ENCODE results near the gene STMND1.
"Not testable (repeated sequence)": the region's sequence is repeated elsewhere in the genome, so short reads cannot be mapped to it uniquely, and the experiment has no call there.

STMND1 gene

GRCh38 chr6:17101422-17102257 lies at the start of gene STMND1:
STMND1 (plus strand) TSS chr6:17102050; CDS start chr6:17102258, 208 bp downstream.
- DNase-seq = peak; percentile 53

GRCh38 chr6:17054647-17055046 lies 47.2 kb upstream of the STMND1 start:
- no peak for DNase-seq

GRCh38 chr6:17057322-17057721 lies 44.5 kb upstream of the STMND1 start:
- DNase-seq = no peak

GRCh38 chr6:17058550-17058949 lies 43.3 kb upstream of the STMND1 start:
- DNase-seq = no peak

- DNase-seq = no peak
These were observed 42.8 kb upstream of the STMND1 start for GRCh38 chr6:17059022-17059421.

GRCh38 chr6:17059850-17060249 lies 42.0 kb upstream of the STMND1 start:
- no peak for DNase-seq

GRCh38 chr6:17061097-17061496 lies 40.8 kb upstream of the STMND1 start:
- no peak for DNase-seq

GRCh38 chr6:17062871-17063440 lies 38.9 kb upstream of the STMND1 start:
- no peak for DNase-seq

GRCh38 chr6:17064975-17065374 lies 36.9 kb upstream of the STMND1 start:
- no peak for DNase-seq

GRCh38 chr6:17066610-17067009 lies 35.2 kb upstream of the STMND1 start:
- no peak for DNase-seq

GRCh38 chr6:17068972-17069371 lies 32.9 kb upstream of the STMND1 start:
- DNase-seq = not testable (repeated sequence)

GRCh38 chr6:17070400-17070799 lies 31.4 kb upstream of the STMND1 start:
- DNase-seq = not testable (repeated sequence)

GRCh38 chr6:17073596-17073995 lies 28.3 kb upstream of the STMND1 start:
- not testable (repeated sequence) for DNase-seq

GRCh38 chr6:17081273-17081672 lies 20.6 kb upstream of the STMND1 start:
- no peak for DNase-seq

GRCh38 chr6:17081860-17082508 lies 19.9 kb upstream of the STMND1 start:
- no peak for DNase-seq

GRCh38 chr6:17083397-17083796 lies 18.5 kb upstream of the STMND1 start:
- DNase-seq = no peak

GRCh38 chr6:17086469-17086868 lies 15.4 kb upstream of the STMND1 start:
- peak; percentile 58 for DNase-seq

GRCh38 chr6:17088091-17088611 lies 13.7 kb upstream of the STMND1 start:
- DNase-seq = no peak

GRCh38 chr6:17091122-17091521 lies 10.7 kb upstream of the STMND1 start:
- DNase-seq = no peak

GRCh38 chr6:17093686-17094085 lies 8.2 kb upstream of the STMND1 start:
- no peak for DNase-seq

- DNase-seq = peak; percentile 20
These were observed 5.8 kb upstream of the STMND1 start for GRCh38 chr6:17096096-17096495.

GRCh38 chr6:17096652-17097051 lies 5.2 kb upstream of the STMND1 start:
- no peak for DNase-seq

GRCh38 chr6:17097982-17098381 lies 3.9 kb upstream of the STMND1 start:
- no peak for DNase-seq

GRCh38 chr6:17098538-17098937 lies 3.3 kb upstream of the STMND1 start:
- DNase-seq = no peak
